ENCODE measurements around the gene STIMATE.

The STIMATE gene

DNA sequence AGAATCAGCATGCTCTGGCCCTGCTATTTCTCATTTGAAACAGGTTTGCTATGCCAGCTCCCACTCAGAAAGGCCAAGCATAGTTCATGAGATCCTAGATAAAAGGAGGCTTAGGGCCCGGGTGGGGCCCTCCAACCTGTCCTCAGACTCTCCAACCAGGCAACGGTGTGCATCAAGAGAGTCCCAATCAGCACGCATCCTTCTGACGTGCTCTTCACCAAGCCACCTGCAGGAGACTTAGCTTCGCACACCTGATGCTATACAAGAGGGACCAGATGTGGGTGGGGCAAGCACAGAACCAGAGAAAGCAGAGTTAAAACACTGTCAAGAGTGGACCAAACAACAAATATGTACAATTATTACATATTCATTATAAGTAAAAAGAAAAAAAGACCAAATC lies 17.3 kb downstream of the STIMATE start:
- Histone ChIP-seq H3K9me2 (replicated peaks; ENCODE audit: insufficient read depth, low read length) (no peaks in the 10 kb centered on the region), H3K79me2 (ENCODE audit: low read length) (no peaks in the 10 kb centered on the region; the same call in 1 of the 2 replicates), H2AFZ (ENCODE audit: low read length) (no peak overlapping the region), H3K4me2 (ENCODE audit: low read depth, low read length) (no peak overlapping the region), H3F3A (ENCODE audit: insufficient read depth, low read length) (no peaks in the 10 kb centered on the region), H3K4me1 (ENCODE audit: low read length) (no peaks in the 10 kb centered on the region), H4K20me1 (ENCODE audit: insufficient read depth, low read length) (no peaks in the 10 kb centered on the region), H3K4me3 (ENCODE audit: low read length) (no peak overlapping the region), H3K27ac (ENCODE audit: low read length) (no peak overlapping the region), H3K27me3 (replicated peaks; ENCODE audit: insufficient read depth, low read length) (no peaks in the 10 kb centered on the region), H3K36me3 (replicated peaks; ENCODE audit: insufficient read depth, low read length) (no peaks in the 10 kb centered on the region), H3K9me3 (replicated peaks; ENCODE audit: insufficient read depth, low read length) (no peaks in the 10 kb centered on the region), H3K9ac (ENCODE audit: low read length) (no peak overlapping the region)
- TF ChIP-seq EZH2 (optimal IDR thresholded peaks at IDR 0.05; ENCODE audit: low read depth, low read length) (no peak), EZH2phosphoT487 (IDR thresholded peaks at IDR 0.05; ENCODE audit: low read length) (no peak), CTCF (IDR thresholded peaks at IDR 0.05; ENCODE audit: low read length) (no peak)
- DNase-seq: no peak

- Histone ChIP-seq H3K4me2 (ENCODE audit: low read depth, low read length) (no peak overlapping the region), H3K36me3 (replicated peaks; ENCODE audit: insufficient read depth, low read length) (no peaks in the 10 kb centered on the region), H3K4me3 (ENCODE audit: low read length) (no peak overlapping the region), H3K9me3 (replicated peaks; ENCODE audit: insufficient read depth, low read length) (no peaks in the 10 kb centered on the region), H3K9ac (ENCODE audit: low read length) (no peak overlapping the region), H4K20me1 (ENCODE audit: insufficient read depth, low read length) (no peaks in the 10 kb centered on the region), H3K27me3 (replicated peaks; ENCODE audit: insufficient read depth, low read length) (no peaks in the 10 kb centered on the region), H3K4me1 (ENCODE audit: low read length) (no peaks in the 10 kb centered on the region), H3K79me2 (ENCODE audit: low read length) (no peaks in the 10 kb centered on the region; the same call in 1 of the 2 replicates), H2AFZ (ENCODE audit: low read length) (no peak overlapping the region), H3K27ac (ENCODE audit: low read length) (no peak overlapping the region), H3F3A (ENCODE audit: insufficient read depth, low read length) (no peaks in the 10 kb centered on the region), H3K9me2 (replicated peaks; ENCODE audit: insufficient read depth, low read length) (no peaks in the 10 kb centered on the region)
- no peak for DNase-seq
- TF ChIP-seq CTCF (IDR thresholded peaks at IDR 0.05; ENCODE audit: low read length) (no peak), EZH2phosphoT487 (IDR thresholded peaks at IDR 0.05; ENCODE audit: low read length) (no peak)
Observed at GRCh38 chr3:52879581-52879980, 17.8 kb downstream of the STIMATE start.

GRCh38 chr3:52879090-52879489 lies 18.3 kb downstream of the STIMATE start:
- no peak overlapping the region for H3K4me2 ChIP-seq (ENCODE audit: low read depth, low read length)
- no peak for DNase-seq

More at GRCh38 chr3:52879090-52879489, 18.3 kb downstream of the STIMATE start:
- Histone ChIP-seq H3K9me3 (replicated peaks; ENCODE audit: insufficient read depth, low read length) (no peaks in the 10 kb centered on the region), H3K4me3 (ENCODE audit: low read length) (no peak overlapping the region), H3K9me2 (replicated peaks; ENCODE audit: insufficient read depth, low read length) (no peaks in the 10 kb centered on the region), H2AFZ (ENCODE audit: low read length) (no peak overlapping the region), H3F3A (ENCODE audit: insufficient read depth, low read length) (no peaks in the 10 kb centered on the region), H3K27ac (ENCODE audit: low read length) (no peak overlapping the region), H3K79me2 (ENCODE audit: low read length) (no peaks in the 10 kb centered on the region; the same call in 1 of the 2 replicates), H3K4me1 (ENCODE audit: low read length) (no peaks in the 10 kb centered on the region), H3K27me3 (replicated peaks; ENCODE audit: insufficient read depth, low read length) (no peaks in the 10 kb centered on the region), H3K36me3 (replicated peaks; ENCODE audit: insufficient read depth, low read length) (no peaks in the 10 kb centered on the region), H4K20me1 (ENCODE audit: insufficient read depth, low read length) (no peaks in the 10 kb centered on the region), H3K9ac (ENCODE audit: low read length) (no peak overlapping the region)
- TF ChIP-seq EZH2 (optimal IDR thresholded peaks at IDR 0.05; ENCODE audit: low read depth, low read length): no peak
- no peak for TF ChIP-seq EZH2phosphoT487 (IDR thresholded peaks at IDR 0.05; ENCODE audit: low read length)
- TF ChIP-seq CTCF (IDR thresholded peaks at IDR 0.05; ENCODE audit: low read length): no peak
